HL-60/S4 (cell line): Measurements from ENCODE around the gene KCNQ4.

Experiments used
- in situ Hi-C: fragments of 300-500 bp; cut with MboI; formaldehyde crosslinking; loops from 2 replicates; pipeline ENCODE4 v1.14.3; 2022; ENCODE audit warnings: low sequenced_read_pairs

Gene KCNQ4

GRCh38 chr1:40818264-40818961, 34.8 kb downstream of the KCNQ4 start:
- in situ Hi-C loops: no loop called here

GRCh38 chr1:40819101-40819500, 35.5 kb downstream of the KCNQ4 start:
- in situ Hi-C loops: no loop called here

GRCh38 chr1:40820251-40820797, 36.7 kb downstream of the KCNQ4 start:
- in situ Hi-C loops: no loop called here

- in situ Hi-C loops: no loop called here
Measured at GRCh38 chr1:40820911-40821693, 37.5 kb downstream of the KCNQ4 start.

- in situ Hi-C loops: no loop called here
Measured at GRCh38 chr1:40822890-40823289, 39.3 kb downstream of the KCNQ4 start.

- in situ Hi-C loops: no loop called here
Measured at GRCh38 chr1:40823345-40823744, 39.8 kb downstream of the KCNQ4 start.

- in situ Hi-C loops: no loop called here
Measured at GRCh38 chr1:40823983-40824382, 40.4 kb downstream of the KCNQ4 start.

GRCh38 chr1:40824591-40825434, 41.2 kb downstream of the KCNQ4 start:
- in situ Hi-C loops: loop anchor here (25.0 kb wide), 1 partner anchor 688 kb away; no protein-coding TSS in a partner anchor

GRCh38 chr1:40825435-40825788, 41.8 kb downstream of the KCNQ4 start:
- in situ Hi-C loops: loop anchor here (25.0 kb wide), 1 partner anchor 688 kb away; no protein-coding TSS in a partner anchor

GRCh38 chr1:40825996-40826395, 42.4 kb downstream of the KCNQ4 start:
- in situ Hi-C loops: loop anchor here (25.0 kb wide), 1 partner anchor 689 kb away; no protein-coding TSS in a partner anchor

GRCh38 chr1:40829631-40830245, 46.2 kb downstream of the KCNQ4 start:
- in situ Hi-C loops: loop anchor here (25.0 kb wide), 1 partner anchor 692 kb away; no protein-coding TSS in a partner anchor

GRCh38 chr1:40830419-40830943, 46.9 kb downstream of the KCNQ4 start:
- in situ Hi-C loops: loop anchor here (25.0 kb wide), 1 partner anchor 693 kb away; no protein-coding TSS in a partner anchor

GRCh38 chr1:40831001-40831732, 47.6 kb downstream of the KCNQ4 start:
- in situ Hi-C loops: loop anchor here (25.0 kb wide), 1 partner anchor 694 kb away; no protein-coding TSS in a partner anchor

GRCh38 chr1:40833979-40834378, 50.4 kb downstream of the KCNQ4 start:
- in situ Hi-C loops: loop anchor here (25.0 kb wide), 1 partner anchor 697 kb away; no protein-coding TSS in a partner anchor

GRCh38 chr1:40834968-40835545, 51.5 kb downstream of the KCNQ4 start:
- in situ Hi-C loops: loop anchor here (25.0 kb wide), 1 partner anchor 698 kb away; no protein-coding TSS in a partner anchor

- in situ Hi-C loops: loop anchor here (25.0 kb wide), 1 partner anchor 699 kb away; no protein-coding TSS in a partner anchor
Measured at GRCh38 chr1:40836283-40836682, 52.7 kb downstream of the KCNQ4 start.

- in situ Hi-C loops: loop anchor here (25.0 kb wide), 1 partner anchor 700 kb away; no protein-coding TSS in a partner anchor
Measured at GRCh38 chr1:40837601-40838000, 54.0 kb downstream of the KCNQ4 start.
